Kasumi-1 (cell line): ENCODE results near the gene KIDINS220.

ENCODE experiments used
- DNase-seq, 2 experiments: peaks; one replicate each; lab custom pipeline; 2025; lab: John Stamatoyannopoulos, UW

Gene KIDINS220

GRCh38 chr2:8805278-8806210 lies 31.9 kb downstream of the KIDINS220 start:
- DNase-seq: no peak

GRCh38 chr2:8803658-8804379 lies 33.6 kb downstream of the KIDINS220 start:
- DNase-seq: peak; percentile 6 to 38

GRCh38 chr2:8802741-8803140 lies 34.7 kb downstream of the KIDINS220 start:
- no peak for DNase-seq

GRCh38 chr2:8800821-8801220 lies 36.6 kb downstream of the KIDINS220 start:
- no peak for DNase-seq

- DNase-seq: no peak
These were observed 37.2 kb downstream of the KIDINS220 start for GRCh38 chr2:8800218-8800617.

GRCh38 chr2:8799004-8799403 lies 38.4 kb downstream of the KIDINS220 start:
- DNase-seq: no peak

- DNase-seq: no peak
These were observed 39.0 kb downstream of the KIDINS220 start for GRCh38 chr2:8798393-8798792.

GRCh38 chr2:8797682-8798081 lies 39.7 kb downstream of the KIDINS220 start:
- no peak for DNase-seq

GRCh38 chr2:8796878-8797550 lies 40.4 kb downstream of the KIDINS220 start:
- DNase-seq: no peak

- no peak for DNase-seq
These were observed 41.0 kb downstream of the KIDINS220 start for GRCh38 chr2:8796315-8796848.

- no peak for DNase-seq
These were observed 42.2 kb downstream of the KIDINS220 start for GRCh38 chr2:8794923-8795825.

- no peak for DNase-seq
These were observed 46.7 kb downstream of the KIDINS220 start for GRCh38 chr2:8790739-8791162.

- DNase-seq: no peak
These were observed 51.0 kb downstream of the KIDINS220 start for GRCh38 chr2:8786463-8786862.

- DNase-seq: no peak
These were observed 57.4 kb downstream of the KIDINS220 start for GRCh38 chr2:8779795-8780671.

- no peak for DNase-seq
These were observed 63.0 kb downstream of the KIDINS220 start for GRCh38 chr2:8774371-8774770.

GRCh38 chr2:8767324-8767723 lies 70.1 kb downstream of the KIDINS220 start:
- no peak for DNase-seq

- peak; percentile 68 to 79 for DNase-seq
These were observed 75.8 kb downstream of the KIDINS220 start for GRCh38 chr2:8761529-8762164.

GRCh38 chr2:8756716-8757115 lies 80.7 kb downstream of the KIDINS220 start:
- no peak for DNase-seq

GRCh38 chr2:8756230-8756629 lies 81.2 kb downstream of the KIDINS220 start:
- no peak for DNase-seq
